Vagina (tissue), 2 donors: ENCODE results near the gene GPR150. TPM values are rescaled to one million over a fixed set of nuclear protein-coding genes. Genes with fewer than 3 reads are reported as not detected.

ENCODE experiments used
- DNase-seq, 2 donors: peaks; one replicate each; pipeline ENCODE4 v3.0.0-alpha.2; 2017; ENCODE audit errors: extremely low spot score in 2 of 2
- H3K27ac ChIP-seq: fragments of 200-600 bp; sonication (generic); one replicate; pipeline ENCODE4 v1.5.1; 2019
- H3K27me3 ChIP-seq: fragments of 200-600 bp; sonication (generic); one replicate; pipeline ENCODE4 v1.5.1; 2019
- H3K36me3 ChIP-seq, 2 donors: fragments of 200-600 bp; sonication (generic); one replicate each; pipeline ENCODE4 v1.5.1; 2017 to 2019
- H3K4me1 ChIP-seq: fragments of 200-600 bp; sonication (generic); one replicate; pipeline ENCODE4 v1.5.1; 2019
- H3K4me3 ChIP-seq, 2 donors: fragments of 200-600 bp; sonication (generic); 1 replicate in 1 of 2; 2 replicates in 1 of 2; pipeline ENCODE4 v1.5.1; 2016 to 2019
- H3K9me3 ChIP-seq: fragments of 200-600 bp; sonication (generic); one replicate; pipeline ENCODE4 v1.5.1; 2019
- POLR2A ChIP-seq, 2 donors: fragments of 450-650 bp; IDR thresholded peaks; one replicate each; pipeline ENCODE4 v1.6.1; 2017; ENCODE audit warnings: antibody characterized with exemption in 2 of 2, mild to moderate bottlenecking in 2 of 2, moderate library complexity in 2 of 2
- intact Hi-C: fragments of 100-400 bp; cut with DNase I; formaldehyde crosslinking; loops from one replicate; pipeline ENCODE4 v1.15.1; 2023
- total RNA-seq: library from RNA; depleted of rRNA; stranded (reverse); fragments of >200 nt; gene quantifications from one replicate; pipeline ENCODE4 v1.2.3, GENCODE V29; 2016

The GPR150 gene
- total RNA-seq, 1 donor from 2014 or later, result 1.7 TPM

DNA sequence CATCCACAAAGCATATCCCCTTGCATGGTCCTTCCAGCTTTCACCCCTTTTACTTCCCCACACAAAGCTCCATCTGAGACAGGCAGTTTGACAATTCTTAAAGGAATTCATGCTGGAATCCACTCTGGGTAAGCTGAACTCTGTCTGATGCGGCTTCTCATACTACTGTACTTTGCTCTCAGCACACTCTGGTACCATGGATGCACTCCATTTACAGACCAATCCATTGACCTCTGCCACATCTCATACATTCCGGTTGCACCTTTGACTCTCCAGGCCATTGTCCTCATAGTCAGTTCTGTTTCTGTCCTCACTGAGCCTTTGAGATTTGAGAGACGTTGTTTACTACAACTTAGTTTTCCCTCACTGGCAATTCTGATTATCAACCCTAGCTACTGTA lies 50.7 kb downstream of the GPR150 start:
- Histone ChIP-seq H3K4me3 (no peak overlapping the region), H3K36me3 (no peaks in the 10 kb centered on the region), H3K4me1 (peaks cover 4% of the 10 kb centered on the region), H3K27me3 (no peaks in the 10 kb centered on the region), H3K27ac (peak overlapping the region; percentile 67), H3K9me3 (no peaks in the 10 kb centered on the region)
- DNase-seq, result no peak
- intact Hi-C loops, result no loop called here
- TF ChIP-seq POLR2A (IDR thresholded peaks at IDR 0.05), result no peak

Other genes with a start within 250 kb of the GPR150 start
- not detected for gene FAM81B, start 228.7 kb upstream of the GPR150 start, total RNA-seq
- gene SKIC3, start 65.1 kb upstream of the GPR150 start, total RNA-seq, result 59.7 TPM
- gene ARSK, start 65.0 kb upstream of the GPR150 start, total RNA-seq, result 9.1 TPM
- gene RFESD, start 26.7 kb downstream of the GPR150 start, total RNA-seq, result 1.2 TPM
- not detected for gene SPATA9, start 62.9 kb downstream of the GPR150 start, total RNA-seq
- gene RHOBTB3, start 111.2 kb downstream of the GPR150 start, total RNA-seq, result 43.2 TPM
- gene GLRX, start 202.6 kb downstream of the GPR150 start, total RNA-seq, result 63.3 TPM